ENCODE results near the gene CBLIF.

CBLIF gene

DNA sequence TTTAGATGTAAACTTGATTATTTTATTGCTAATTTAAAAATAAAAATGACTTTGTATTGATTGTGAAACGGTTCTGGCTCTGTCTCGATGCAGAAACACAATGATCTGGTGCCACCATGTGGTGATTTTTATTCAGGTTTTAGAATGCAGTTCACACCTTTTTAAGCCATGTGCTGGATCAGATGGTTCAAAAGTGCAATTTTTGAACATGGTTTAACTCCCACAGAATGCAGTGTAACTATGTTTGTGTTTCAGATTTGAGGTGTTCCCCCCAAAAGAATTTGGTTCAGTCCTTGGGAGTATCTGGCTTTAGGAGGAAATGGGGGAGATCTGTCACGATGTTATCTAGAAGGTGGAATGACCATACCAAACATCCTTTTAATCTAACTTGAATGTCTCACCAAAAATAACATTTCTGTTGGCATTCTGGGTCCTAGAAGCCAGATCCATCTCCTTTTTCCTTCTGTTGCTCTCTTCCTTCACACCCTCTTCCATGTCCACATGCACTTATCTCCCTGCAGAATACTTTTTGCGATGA, 42.6 kb downstream of the CBLIF start:
- Histone ChIP-seq H3K27ac (peak overlapping the region in 1 of 2 donors; percentile 20), H3K4me1 (no peaks in the 10 kb centered on the region), H3K9me3 (no peaks in the 10 kb centered on the region), H3K4me3 (no peak overlapping the region), H3K27me3 (no peaks in the 10 kb centered on the region), H3K36me3 (peaks cover 26 to 71% (median 32%) of the 10 kb centered on the region in 3 donors)
- DNase-seq: no peak
- peak; percentile 68 to 79 for TF ChIP-seq CTCF (IDR thresholded peaks at IDR 0.05)
- intact Hi-C loops (cut with DNase I; ENCODE audit: low total_unique reads): loop anchor here (2.0 to 10.0 kb wide), 2 partner anchors 48 to 128 kb away; partner anchors contain the start of gene STX3

GRCh38 chr11:59801981-59802638, 43.2 kb downstream of the CBLIF start:
- Histone ChIP-seq H3K27me3 (no peaks in the 10 kb centered on the region), H3K4me1 (no peaks in the 10 kb centered on the region), H3K36me3 (peaks cover 26 to 71% (median 32%) of the 10 kb centered on the region in 3 donors), H3K27ac (peak overlapping the region; percentile 20 to 40), H3K4me3 (no peak overlapping the region), H3K9me3 (no peaks in the 10 kb centered on the region)
- no peak for DNase-seq
- TF ChIP-seq CTCF (IDR thresholded peaks at IDR 0.05): no peak
- intact Hi-C loops (cut with DNase I; ENCODE audit: low total_unique reads): loop anchor here (2.0 to 10.0 kb wide), 2 partner anchors 47 to 127 kb away; partner anchors contain the start of gene STX3

- intact Hi-C loops (cut with DNase I; ENCODE audit: low total_unique reads): loop anchor here (10.0 kb wide), 1 partner anchor 126 kb away; no protein-coding TSS in a partner anchor
- H3K36me3 ChIP-seq: peaks cover 24 to 71% (median 29%) of the 10 kb centered on the region in 3 donors
Measured at GRCh38 chr11:59801160-59801706, 44.1 kb downstream of the CBLIF start.

GRCh38 chr11:59800390-59801025, 44.8 kb downstream of the CBLIF start:
- no peak for DNase-seq
- intact Hi-C loops (cut with DNase I; ENCODE audit: low total_unique reads): loop anchor here (10.0 kb wide), 1 partner anchor 126 kb away; no protein-coding TSS in a partner anchor
- Histone ChIP-seq H3K27ac (no peak overlapping the region), H3K27me3 (no peaks in the 10 kb centered on the region), H3K4me3 (no peak overlapping the region), H3K36me3 (peaks cover 24 to 71% (median 29%) of the 10 kb centered on the region in 3 donors), H3K4me1 (no peaks in the 10 kb centered on the region), H3K9me3 (no peaks in the 10 kb centered on the region)
- no peak for TF ChIP-seq CTCF (IDR thresholded peaks at IDR 0.05)

More at GRCh38 chr11:59801160-59801706, 44.1 kb downstream of the CBLIF start:
- H3K4me1 ChIP-seq: no peaks in the 10 kb centered on the region
- H3K27me3 ChIP-seq: no peaks in the 10 kb centered on the region
- no peak for DNase-seq
- no peak for TF ChIP-seq CTCF (IDR thresholded peaks at IDR 0.05)
- H3K9me3 ChIP-seq: no peaks in the 10 kb centered on the region
- H3K4me3 ChIP-seq: no peak overlapping the region
- H3K27ac ChIP-seq: no peak overlapping the region

DNA sequence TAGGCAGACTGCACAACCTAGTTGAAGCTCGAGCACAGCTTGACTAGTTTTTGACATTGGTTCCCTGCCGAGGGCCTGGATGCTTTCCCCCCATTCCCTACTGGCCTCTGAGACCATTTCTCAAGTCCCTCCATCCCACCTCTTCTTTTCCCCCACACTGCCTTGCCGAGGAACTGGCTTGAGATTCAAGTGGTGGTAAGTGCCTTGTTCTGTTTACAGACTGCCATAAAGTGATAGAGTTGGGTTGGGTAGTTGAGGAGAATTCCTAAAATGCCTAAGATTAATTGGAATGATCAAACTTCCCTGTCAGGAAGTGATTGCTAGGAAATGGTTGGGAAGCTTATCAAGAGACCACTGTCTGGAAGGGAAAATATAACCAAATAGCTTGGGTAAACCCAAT, 50.9 kb downstream of the CBLIF start:
- intact Hi-C loops (cut with DNase I; ENCODE audit: low total_unique reads): no loop called here
- no peak for DNase-seq
- Histone ChIP-seq H3K4me3 (no peak overlapping the region), H3K9me3 (no peaks in the 10 kb centered on the region), H3K36me3 (peaks cover 75 to 98% (median 77%) of the 10 kb centered on the region in 3 donors), H3K27ac (no peak overlapping the region), H3K4me1 (no peaks in the 10 kb centered on the region), H3K27me3 (no peaks in the 10 kb centered on the region)
- TF ChIP-seq CTCF (IDR thresholded peaks at IDR 0.05): no peak
